ENCODE measurements around the gene HIPK2.

The HIPK2 gene

GRCh38 chr7:139667377-139667776 lies 110.4 kb downstream of the HIPK2 start:
- FAIRE-seq, result no peak

- FAIRE-seq, result no peak
Measured at GRCh38 chr7:139666501-139666900, 111.3 kb downstream of the HIPK2 start.

- FAIRE-seq, result no peak
Measured at GRCh38 chr7:139664434-139664833, 113.4 kb downstream of the HIPK2 start.

- no peak for FAIRE-seq
Measured at GRCh38 chr7:139663608-139664177, 114.1 kb downstream of the HIPK2 start.

- no peak for FAIRE-seq
Measured at GRCh38 chr7:139661903-139662302, 115.9 kb downstream of the HIPK2 start.

GRCh38 chr7:139661043-139661440 lies 116.8 kb downstream of the HIPK2 start:
- FAIRE-seq, result no peak

- FAIRE-seq, result no peak
Measured at GRCh38 chr7:139660317-139661042, 117.3 kb downstream of the HIPK2 start.

- no peak for FAIRE-seq
Measured at GRCh38 chr7:139659922-139660316, 117.9 kb downstream of the HIPK2 start.

- FAIRE-seq, result no peak
Measured at GRCh38 chr7:139658908-139659675, 118.7 kb downstream of the HIPK2 start.

GRCh38 chr7:139658296-139658695 lies 119.5 kb downstream of the HIPK2 start:
- FAIRE-seq, result no peak

- FAIRE-seq, result no peak
Measured at GRCh38 chr7:139657725-139658124, 120.1 kb downstream of the HIPK2 start.

GRCh38 chr7:139656387-139656786 lies 121.4 kb downstream of the HIPK2 start:
- no peak for FAIRE-seq

- no peak for FAIRE-seq
Measured at GRCh38 chr7:139655305-139655704, 122.5 kb downstream of the HIPK2 start.

- no peak for FAIRE-seq
Measured at GRCh38 chr7:139654276-139655181, 123.3 kb downstream of the HIPK2 start.

- no peak for FAIRE-seq
Measured at GRCh38 chr7:139651914-139652313, 125.9 kb downstream of the HIPK2 start.

GRCh38 chr7:139651308-139651707 lies 126.5 kb downstream of the HIPK2 start:
- no peak for FAIRE-seq

GRCh38 chr7:139650429-139651100 lies 127.2 kb downstream of the HIPK2 start:
- no peak for FAIRE-seq

GRCh38 chr7:139648941-139649425 lies 128.8 kb downstream of the HIPK2 start:
- FAIRE-seq, result no peak

GRCh38 chr7:139648391-139648861 lies 129.4 kb downstream of the HIPK2 start:
- no peak for FAIRE-seq

GRCh38 chr7:139647814-139648390 lies 129.9 kb downstream of the HIPK2 start:
- FAIRE-seq, result no peak

GRCh38 chr7:139647085-139647484 lies 130.7 kb downstream of the HIPK2 start:
- no peak for FAIRE-seq

GRCh38 chr7:139646566-139646965 lies 131.2 kb downstream of the HIPK2 start:
- FAIRE-seq, result no peak

Measured in colon (tissue), 2 donors.